HG03060 (cell line): Measurements from ENCODE around the gene DACH1.
"Not testable (repeated sequence)": the region's sequence is repeated elsewhere in the genome, so short reads cannot be mapped to it uniquely, and the experiment has no call there.

ENCODE experiments used
- ATAC-seq: cut with Tn5 transposase; IDR thresholded peaks from one replicate; pipeline ENCODE4 v1.9.1; 2021; ENCODE audit warnings: low read depth, moderate number of reproducible peaks; ENCODE audit not compliant: unreplicated experiment

DACH1 gene

DNA sequence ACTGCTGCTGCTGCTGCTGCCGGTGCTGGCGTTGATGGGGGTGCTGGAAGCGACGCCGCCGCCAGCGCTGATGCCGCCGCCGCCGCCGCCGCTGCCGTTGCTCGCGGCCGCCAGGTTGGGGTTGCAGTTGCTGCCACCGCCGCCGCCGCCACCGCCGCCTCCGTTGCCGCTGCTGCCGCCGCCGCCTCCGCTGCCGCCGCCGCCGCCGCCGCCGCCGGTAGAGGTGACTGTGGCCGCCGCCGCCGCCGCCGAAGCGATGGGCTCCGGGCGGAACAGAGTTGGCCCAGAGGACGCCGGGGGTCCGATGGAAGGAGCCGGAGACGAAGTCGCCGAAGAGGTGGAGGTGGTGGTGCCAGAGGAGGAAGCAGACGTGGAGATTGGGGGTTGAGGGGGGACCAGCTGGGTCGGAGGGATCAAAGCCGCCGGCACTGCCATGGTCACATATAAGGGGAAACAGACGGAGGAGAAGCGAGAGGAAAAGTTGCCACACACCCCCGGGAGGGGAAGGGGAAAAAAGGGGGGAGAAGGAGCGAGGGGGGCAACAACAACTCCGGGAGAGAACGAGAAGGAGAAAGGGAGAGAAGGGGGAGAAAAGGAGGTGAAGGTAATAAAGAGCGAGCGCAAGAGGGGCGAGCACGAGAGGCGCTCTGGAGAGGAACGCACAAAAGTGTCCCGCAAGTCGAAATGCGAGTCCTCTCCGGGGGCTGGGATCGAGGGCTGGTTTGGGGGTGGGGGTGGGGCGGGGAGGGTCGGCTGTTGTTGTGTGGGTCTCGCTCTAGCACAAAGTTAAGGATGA is 471 bp downstream of the DACH1 start:
- ATAC-seq = no peak

DNA sequence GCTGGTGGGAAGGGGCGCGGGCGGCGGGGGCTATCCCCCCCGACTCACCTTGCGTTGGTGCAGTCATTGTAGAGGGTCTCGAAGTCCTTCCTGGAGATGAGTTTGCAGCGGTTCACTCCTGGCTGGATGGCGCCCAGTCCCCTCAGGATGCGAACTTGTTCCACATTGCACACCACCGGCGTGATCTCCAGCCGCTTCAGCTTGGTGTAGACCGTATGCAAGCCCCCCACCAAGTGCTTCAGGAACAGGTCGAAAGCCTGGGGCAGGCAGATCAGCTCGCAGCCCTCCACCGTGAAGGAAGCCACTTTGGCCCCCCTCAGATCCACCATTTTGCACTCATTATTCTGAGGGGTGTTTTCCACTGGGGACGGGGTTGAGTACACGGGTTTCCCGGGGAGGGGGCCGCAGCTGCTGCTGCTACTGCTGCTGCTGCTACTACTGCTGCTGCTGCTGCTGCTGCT is 1.1 kb downstream of the DACH1 start:
- ATAC-seq = no peak

DNA sequence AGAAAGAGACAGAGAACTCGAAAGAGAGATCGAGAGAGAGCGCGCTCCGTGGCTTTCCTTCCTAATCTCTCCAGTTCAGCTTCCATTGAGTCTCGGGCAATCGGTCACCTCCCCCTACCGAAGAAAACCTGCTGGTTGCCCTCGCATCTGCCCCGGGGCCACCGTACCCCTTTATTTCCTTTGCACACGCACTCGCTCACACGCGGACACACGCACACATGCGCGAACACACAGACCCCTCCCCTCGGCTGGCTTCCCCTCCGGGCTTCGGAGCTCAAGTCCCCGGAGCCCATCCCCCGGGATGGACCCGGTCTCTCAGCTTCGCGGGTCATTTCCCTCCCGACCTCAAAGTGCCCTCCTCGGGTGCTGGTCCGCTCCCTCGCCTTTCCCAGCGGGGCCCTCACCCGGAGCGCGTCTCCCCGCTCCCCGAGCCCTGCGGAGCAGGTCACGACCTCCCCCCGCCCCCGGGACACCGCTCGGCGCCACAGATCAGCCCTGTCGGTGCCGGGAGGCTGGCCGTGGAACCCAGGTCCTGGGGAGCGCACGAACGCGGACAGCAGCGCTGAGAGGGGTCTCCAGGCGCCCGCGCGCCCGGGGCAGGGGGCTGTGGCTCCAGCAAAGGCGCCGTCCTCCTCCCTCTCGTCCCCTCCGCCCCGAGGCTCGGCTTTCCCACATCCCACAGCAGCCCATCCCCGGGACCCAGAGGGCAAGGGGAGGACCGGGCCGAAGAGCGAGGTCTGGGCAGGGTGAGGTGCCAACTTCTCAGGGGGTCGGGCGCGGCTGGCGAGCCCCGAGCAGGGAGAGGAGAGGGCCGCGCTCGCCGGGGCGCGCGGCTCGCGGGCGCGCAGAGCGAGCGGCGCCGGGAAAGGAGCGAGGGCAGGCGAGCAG is 1.8 kb downstream of the DACH1 start:
- ATAC-seq = no peak

DNA sequence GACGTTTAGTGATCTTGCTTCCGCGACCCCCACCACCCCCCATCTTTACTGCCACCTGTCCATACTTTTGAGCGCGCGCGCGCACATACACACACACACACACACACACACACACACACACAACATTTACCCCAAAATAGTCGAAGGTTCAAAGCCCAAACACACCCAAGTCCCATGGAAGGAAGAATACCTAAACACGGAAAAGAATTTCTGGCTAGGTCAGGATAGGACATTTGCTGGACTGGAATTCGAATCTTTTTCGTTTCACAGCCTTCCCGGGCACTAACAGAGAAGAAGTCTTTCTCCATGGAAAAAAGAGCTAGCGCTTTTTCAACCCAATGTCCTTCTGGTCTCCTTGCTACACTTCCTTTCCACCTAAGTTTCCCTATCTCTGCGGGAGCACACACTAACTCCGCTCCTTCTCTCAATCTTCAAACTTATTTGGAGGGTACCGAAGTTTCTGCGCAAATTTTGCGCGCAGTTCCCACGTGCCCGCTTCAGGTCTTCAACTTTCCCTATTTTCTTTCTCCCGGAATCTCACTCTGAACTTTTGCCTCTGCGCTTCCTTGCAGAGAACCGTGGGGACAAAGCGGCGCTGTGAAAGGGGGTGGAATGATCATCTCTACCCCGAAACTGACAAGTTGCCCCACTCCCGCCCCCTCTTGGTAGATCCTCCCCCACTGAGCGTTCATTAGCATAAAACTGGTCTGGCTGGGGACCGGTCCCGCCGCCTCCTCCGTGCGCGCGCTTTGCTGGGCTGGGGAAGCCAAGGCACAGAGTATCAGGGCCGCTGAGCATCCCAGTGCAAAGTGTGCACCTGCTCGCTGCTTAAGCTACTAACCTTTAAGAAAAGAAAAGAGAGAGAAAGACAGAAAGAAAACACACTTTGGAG is 2.7 kb downstream of the DACH1 start:
- ATAC-seq = no peak

DNA sequence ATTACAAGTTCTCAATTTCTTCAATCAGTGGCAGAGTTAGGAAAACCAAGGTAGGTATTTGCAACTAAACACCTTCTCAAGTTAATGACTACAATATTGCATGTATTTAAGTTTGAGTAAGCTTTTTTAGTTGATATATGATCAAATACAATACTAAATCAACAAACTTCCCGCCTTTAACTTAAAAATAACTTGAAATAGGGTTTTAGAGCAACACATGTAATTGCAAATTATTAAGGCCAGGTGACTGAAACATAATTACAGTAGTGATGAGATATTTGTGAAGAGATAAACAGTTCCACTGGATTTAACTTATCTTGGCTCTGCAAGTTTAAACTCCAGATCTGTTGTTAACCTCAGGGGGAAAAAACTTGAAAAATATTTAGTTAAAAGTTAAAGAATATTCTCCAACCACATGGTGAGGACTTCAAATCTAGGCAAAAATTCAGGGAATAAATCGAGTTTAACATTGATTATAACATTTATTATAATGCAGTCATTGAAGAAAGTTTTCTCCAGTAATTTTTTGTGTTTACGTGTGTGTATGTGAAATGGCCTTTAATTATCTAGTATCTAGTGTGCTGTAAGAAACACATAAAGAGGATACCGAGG is 3.6 kb downstream of the DACH1 start:
- no peak for ATAC-seq

DNA sequence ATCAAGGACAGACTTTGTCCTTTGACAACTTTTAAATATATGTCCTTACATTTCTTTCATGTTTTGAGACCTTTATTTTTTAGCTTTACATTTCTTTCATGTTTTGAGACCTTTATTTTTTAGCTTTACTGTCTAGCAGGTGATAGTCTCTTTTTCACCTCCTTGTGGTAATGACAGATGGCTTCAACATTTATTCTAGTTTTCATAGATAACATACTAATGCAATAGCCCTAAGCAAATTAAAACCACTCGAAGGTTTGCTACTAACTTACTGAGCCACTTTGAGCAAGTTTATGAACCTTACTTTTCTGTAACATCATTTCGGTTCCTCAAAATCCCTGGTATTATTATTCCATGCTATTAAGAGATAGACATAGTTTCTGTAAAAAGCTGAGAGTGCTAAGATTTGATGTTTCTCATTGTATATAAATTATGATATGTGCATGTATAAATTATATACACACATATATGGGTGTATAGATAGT is 4.5 kb downstream of the DACH1 start:
- ATAC-seq = no peak

DNA sequence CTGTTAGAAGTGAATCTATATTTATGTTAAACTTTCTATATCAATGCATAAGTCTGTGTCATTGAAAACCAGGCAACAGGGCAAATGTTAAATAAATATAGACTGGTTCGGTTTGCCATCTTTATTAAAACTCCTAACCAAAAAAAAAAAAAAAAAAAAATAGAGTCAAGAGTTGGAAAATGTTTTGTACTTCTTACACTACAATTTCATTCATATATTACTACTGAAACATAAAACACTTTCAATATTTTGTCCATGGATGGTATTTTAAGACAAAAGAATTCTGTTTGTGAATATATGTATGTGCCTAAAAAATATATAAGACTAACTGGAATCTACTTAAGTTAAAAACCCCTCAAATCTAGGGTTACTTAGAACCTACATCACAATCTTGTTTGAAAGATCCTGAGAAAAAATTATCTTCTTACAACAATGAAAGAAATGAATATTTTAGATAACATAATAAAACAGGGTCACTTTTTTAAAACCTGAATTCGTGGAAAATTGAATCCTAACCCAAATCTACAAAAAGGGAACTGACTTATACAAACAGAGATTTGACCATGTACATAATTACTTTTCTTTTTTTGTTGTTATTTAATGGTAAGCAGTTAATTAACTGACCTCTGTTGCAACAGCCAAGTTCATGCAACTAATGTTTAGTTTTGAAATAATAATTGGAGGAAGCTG is 5.1 kb downstream of the DACH1 start:
- no peak for ATAC-seq

DNA sequence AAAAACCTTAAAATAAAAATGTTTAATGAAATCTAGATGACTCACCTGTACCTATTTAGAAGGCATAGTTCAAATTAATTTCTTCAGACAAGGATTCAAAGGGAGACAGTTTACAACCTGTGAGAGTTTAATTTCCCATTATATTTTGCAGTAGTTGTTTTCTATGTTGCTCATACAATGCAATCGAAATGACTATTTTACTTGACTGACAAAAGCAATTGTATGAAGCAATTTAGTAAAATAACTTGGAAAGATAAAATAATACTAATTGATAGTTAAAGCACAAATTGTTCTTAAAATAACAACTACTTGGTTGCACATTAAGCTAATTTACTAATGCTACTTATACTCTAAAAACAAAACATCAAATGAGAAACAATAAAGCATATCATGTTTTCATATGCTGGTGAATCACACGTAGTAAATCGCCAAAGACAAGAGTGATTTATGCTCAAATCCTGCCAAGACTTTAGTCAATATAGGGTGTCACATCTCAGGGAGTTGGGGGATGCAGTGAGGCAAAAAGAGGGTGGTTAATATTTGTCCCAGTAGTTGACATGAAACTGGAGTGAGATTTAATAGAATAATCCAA is 6.4 kb downstream of the DACH1 start:
- no peak for ATAC-seq

DNA sequence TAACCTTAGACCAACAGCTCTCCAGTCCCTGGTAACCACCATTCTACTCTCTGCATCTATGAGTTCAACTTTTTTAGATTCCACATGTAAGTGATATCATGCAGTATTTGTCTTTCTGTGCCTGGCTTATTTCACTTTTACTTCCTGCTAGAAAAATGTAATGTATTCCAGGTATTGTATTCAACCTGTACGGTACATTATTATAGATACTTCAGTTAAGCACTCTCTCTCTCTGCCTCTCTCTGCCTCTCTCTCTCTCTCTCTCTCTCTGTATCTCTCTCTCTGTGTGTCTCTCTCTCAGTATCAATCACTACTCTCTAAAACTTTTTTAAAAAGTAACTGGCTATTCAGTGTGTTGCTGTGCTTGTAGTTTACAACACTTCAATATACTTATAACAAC is 8.4 kb downstream of the DACH1 start:
- ATAC-seq = no peak

DNA sequence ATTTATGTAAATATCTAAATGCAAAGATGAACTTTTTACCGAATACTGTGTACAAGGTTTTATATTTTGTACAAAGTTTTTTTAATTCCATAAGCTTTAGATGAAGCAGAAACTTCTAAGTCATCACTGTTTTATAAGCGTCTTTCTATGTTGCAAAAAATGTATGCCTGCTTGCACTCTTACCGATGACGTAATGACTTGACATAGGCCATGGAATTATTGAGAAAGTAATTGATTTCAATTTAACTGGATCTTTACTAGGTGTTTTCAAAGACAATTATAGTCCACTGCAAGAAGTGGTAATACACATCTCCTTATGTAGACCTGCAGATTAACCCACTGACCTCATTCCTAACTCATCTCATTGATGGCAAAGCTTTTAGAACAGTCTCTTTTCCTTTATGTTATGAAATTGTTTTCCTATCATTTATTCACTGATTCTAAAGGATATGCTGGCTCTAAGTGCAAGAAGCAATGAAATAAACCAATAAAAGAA is 10.4 kb downstream of the DACH1 start:
- ATAC-seq = no peak

DNA sequence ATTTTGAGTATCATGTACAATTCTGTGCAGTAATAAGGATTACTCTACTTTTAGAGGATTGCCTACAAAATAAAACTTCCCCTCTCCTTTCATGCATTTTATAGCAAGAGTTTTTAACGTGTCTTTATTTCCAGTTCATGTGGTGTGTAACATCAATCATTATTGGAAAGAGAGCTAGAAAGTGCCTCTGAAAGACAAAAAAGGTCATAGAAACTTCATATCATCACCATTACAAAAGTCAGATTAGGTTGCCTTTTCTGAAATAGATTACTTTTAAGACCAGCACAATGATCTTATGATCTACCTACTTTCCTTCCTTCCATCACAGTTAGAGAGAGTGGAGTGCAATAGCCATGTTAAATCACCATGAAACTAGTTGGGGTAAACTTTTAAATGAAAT is 12.6 kb downstream of the DACH1 start:
- ATAC-seq = no peak

DNA sequence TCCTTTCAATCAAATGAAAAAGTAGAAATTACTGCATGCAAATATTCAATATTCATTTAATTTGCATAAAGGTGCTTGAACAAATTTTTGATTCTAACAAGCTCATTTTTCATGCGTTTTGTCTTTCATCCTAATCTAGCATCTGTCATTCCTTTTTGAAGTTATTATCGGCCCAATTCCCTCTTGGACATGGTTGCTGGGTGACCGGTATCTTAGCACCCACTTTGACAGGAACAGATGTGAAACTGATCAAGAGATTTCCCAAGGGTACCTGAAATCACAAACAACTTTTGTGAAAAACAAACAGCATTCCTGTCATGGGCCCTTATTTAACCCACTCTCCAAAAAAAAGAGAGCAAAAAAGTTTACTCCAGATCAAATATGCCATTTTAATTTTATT is 13.3 kb downstream of the DACH1 start:
- ATAC-seq = no peak

DNA sequence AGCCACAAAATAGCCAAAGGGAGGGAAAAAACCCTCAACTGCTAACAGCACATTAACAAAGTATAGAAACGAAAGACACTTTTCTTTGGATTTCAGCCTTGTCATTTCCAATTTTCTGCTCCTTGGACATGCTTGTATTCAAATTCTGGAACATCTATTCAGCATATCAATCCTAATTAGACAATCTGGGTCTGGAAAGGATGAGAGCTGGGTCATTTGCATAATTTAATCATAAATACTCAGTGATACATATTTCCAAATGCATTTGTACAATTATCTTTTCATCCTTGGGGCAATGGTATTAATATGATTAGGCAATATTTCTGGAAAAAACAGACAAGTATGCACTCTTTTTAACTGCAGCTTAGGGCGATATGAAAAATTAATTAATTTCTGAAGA is 14.3 kb downstream of the DACH1 start:
- no peak for ATAC-seq

DNA sequence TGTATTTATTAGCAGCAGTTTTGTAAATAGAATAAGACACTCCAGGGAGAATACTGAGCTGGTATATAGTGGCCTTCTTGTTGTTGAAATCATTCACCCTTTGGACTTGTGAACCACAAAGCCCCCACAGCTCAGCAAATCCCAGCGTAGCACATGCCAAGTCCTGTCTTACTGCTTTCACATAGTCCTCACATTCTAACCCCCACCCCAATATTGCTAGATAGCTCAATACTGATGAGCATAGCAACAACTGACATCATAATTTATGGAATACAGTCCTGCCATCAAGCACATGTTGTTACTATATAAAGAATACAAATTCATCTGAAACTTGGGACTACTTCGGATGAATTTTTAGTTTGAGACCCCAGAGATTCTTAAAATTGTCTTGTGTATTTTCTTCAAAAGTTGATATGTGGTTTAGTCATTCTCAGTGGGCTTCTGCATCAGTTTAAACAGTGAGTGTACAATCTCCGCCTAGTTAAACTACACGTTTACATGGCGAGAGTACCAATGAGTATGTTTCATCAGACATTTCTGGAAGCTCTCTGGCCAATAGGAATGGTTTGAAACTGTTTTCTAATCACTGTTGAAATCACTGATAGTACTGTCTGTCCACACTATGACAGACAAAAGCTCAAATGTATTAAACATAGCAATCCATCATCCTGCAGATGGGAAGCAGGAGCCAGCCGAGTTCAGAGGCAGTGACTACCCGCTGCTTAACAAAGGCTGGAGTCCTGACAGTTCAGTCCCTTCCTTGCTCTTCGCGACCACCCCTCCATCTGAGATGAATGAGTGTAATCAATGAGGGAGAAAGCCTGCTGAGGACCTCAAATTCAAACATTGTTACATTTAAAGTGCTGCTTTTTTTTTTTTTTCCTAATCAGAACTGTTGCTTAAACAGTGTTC is 15.2 kb downstream of the DACH1 start:
- ATAC-seq = no peak

DNA sequence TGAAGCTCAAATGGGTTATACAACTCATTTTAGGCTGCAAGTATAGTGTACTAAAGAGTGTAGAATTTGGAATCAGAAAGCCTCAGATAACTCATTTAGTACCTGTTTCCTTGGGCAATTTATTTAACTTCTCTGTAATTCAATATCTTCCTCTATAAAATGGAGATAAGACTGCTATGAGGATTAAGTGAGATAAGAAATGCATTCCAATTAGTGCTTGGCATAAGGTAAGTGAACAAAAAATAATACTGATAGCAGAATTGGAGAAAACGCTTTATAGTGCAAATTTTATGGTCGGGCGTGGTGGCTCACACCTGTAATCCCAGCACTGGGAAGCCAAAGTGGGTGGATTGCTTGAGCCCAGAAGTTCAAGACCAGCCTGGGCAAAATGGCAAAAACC is 25.0 kb downstream of the DACH1 start:
- ATAC-seq = no peak

DNA sequence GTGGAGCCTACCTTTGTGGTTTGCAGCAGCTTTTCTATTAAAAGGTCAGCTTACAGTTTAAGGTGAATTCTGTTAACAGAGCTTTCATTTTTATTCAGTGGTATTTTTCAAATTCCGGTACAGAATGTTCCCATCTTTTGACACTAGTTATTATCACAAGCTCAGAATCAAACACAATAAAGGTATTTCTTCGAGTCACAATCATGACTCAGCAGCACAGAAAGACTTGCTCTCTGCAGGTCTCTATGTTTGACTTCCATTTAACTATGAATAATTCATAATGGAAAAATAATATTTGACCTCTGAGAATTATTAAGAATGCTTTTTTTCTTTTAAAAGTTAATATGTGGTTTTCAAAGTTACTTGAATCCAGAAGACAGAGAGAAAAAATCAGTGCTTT is 28.2 kb downstream of the DACH1 start:
- no peak for ATAC-seq

DNA sequence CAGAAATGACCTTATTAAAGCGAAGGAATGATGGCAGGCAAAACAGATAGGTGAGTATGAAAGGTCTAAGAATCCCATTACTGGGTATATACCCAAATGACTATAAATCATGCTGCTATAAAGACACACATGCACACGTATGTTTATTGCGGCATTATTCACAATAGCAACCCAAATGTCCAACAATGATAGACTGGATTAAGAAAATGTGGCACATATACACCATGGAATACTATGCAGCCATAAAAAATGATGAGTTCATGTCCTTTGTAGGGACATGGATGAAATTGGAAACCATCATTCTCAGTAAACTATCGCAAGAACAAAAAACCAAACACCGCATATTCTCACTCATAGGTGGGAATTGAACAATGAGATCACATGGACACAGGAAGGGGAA is 29.4 kb downstream of the DACH1 start:
- ATAC-seq = not testable (repeated sequence)

DNA sequence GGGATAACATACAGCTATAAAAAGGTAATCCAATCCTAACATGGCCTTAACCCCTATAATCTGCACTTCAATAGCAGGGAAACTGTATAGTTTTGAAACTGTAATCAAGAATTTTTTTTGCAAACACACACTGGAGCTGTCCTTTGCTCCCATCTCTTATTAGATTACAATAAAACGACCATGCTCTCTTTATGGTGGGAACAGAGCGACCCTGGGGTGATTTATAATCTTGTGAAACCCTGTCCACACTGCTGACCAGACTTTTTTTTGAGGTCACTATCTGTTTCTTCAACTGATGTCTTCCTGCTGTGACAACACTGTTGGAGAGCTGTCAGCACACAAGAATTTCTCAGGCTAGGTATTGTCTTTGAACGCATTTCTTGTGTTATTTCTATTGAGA is 35.3 kb downstream of the DACH1 start:
- no peak for ATAC-seq
